ENCODE data around the gene WIZ.
"Not testable (repeated sequence)": the region's sequence is repeated elsewhere in the genome, so short reads cannot be mapped to it uniquely, and the experiment has no call there.

The WIZ gene

GRCh38 chr19:15403151-15403531, 46.6 kb downstream of the WIZ start:
- H3K4me1 ChIP-seq (ENCODE audit: insufficient read depth, low read length), result no peaks in the 10 kb centered on the region
- no peak overlapping the region for H3K9ac ChIP-seq (ENCODE audit: low read depth, low read length)
- no peaks in the 10 kb centered on the region for H3K9me3 ChIP-seq (ENCODE audit: control insufficient read depth, insufficient read depth, low read length)
- H3K36me3 ChIP-seq (ENCODE audit: insufficient read depth, low read length), result peaks cover 6% of the 10 kb centered on the region

DNA sequence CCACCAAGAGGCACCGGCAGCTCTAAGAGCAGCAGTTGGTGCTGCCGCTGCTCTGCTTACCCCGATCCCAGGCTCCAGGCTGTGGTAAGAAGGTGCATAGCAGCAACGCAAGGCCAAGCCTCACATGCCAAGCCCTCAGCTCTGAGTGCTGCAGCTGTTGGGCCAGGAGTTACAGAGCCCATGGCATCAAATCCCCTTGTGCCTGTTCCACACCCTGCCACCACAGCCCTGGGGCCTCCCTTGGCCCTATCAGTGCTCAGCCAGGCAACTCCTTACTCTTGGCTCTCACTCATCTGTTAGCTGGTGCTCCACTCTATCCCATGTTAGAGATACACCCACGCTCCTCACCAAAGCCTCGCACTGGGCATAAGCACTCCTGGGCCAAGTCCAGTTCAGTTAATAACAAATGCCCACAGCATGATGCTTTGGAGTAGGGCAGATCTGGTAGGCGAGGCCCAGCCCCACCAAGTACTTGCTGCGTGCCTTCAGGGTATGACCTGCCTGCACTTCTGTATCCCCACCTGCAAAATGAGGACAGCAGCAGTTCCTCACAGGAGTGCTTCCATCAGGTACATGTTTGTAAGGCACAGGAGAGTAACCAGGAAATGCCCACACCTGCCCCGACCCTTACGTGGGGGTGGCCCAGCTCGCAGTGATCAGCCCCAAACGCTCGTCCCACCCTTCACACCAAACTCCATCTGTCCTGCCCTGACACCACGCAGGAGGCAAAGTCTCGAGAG, 47.2 kb downstream of the WIZ start:
- Histone ChIP-seq H3K9ac (ENCODE audit: low read depth, low read length) (no peak overlapping the region), H3K9me3 (ENCODE audit: control insufficient read depth, insufficient read depth, low read length) (no peaks in the 10 kb centered on the region), H3K4me1 (ENCODE audit: insufficient read depth, low read length) (no peaks in the 10 kb centered on the region), H3K36me3 (ENCODE audit: insufficient read depth, low read length) (peaks cover 10% of the 10 kb centered on the region)

- Histone ChIP-seq H3K36me3 (ENCODE audit: insufficient read depth, low read length) (peaks cover 15% of the 10 kb centered on the region), H3K9me3 (ENCODE audit: control insufficient read depth, insufficient read depth, low read length) (no peaks in the 10 kb centered on the region), H3K9ac (ENCODE audit: low read depth, low read length) (no peak overlapping the region), H3K4me1 (ENCODE audit: insufficient read depth, low read length) (no peaks in the 10 kb centered on the region)
These were observed 48.4 kb downstream of the WIZ start for GRCh38 chr19:15401397-15401710.

DNA sequence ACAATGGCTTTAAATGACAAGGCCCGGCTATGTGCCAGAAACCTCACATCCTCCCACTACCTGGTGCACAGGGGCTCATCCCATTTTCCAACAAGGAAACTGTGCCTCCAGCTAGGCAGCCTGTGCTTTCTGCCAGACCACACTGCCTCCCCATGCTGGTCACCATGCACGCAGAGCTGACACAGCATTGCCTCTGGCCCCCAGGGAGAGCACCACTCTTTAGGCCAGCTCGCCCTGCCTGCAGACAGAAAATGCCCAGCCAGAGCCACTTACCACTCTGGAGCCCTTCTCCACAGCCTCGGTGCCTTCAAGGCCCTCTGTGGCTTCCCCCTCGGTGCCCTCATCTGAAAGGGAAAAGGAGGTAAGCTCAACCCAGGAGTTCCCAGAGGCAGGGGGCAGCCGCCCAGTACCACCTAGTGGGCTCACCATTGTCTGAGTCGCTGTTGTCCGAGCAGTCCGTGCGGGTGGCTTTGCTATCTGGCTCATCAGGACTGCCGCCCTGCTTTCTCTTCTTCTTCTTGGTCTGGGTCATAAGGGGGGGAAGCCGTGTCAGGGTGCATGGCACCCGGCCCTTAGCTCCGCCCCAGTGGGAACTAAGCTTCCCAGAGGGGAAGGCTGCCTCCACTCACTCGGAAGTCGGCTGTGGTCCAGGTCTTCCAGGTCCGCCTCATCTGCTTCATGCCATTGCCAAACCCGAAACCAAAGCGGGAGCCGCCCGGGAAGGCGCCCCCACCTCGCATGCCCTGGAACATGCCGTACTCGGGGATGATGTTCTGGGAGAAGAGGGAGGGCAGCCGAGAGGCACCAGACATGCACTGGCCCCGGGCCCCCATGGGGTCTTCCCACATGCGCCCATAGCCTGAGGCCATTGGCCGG, 49.0 kb downstream of the WIZ start:
- Histone ChIP-seq H3K9ac (ENCODE audit: low read depth, low read length) (no peak overlapping the region), H3K36me3 (ENCODE audit: insufficient read depth, low read length) (peaks cover 13% of the 10 kb centered on the region), H3K9me3 (ENCODE audit: control insufficient read depth, insufficient read depth, low read length) (no peaks in the 10 kb centered on the region), H3K4me1 (ENCODE audit: insufficient read depth, low read length) (no peaks in the 10 kb centered on the region)

- Histone ChIP-seq H3K4me1 (ENCODE audit: insufficient read depth, low read length) (no peaks in the 10 kb centered on the region), H3K9ac (ENCODE audit: low read depth, low read length) (no peak overlapping the region), H3K36me3 (ENCODE audit: insufficient read depth, low read length) (peaks cover 13% of the 10 kb centered on the region), H3K9me3 (ENCODE audit: control insufficient read depth, insufficient read depth, low read length) (no peaks in the 10 kb centered on the region)
These were observed 50.1 kb downstream of the WIZ start for GRCh38 chr19:15399635-15400034.

GRCh38 chr19:15399234-15399515, 50.6 kb downstream of the WIZ start:
- Histone ChIP-seq H3K9ac (ENCODE audit: low read depth, low read length) (no peak overlapping the region), H3K4me1 (ENCODE audit: insufficient read depth, low read length) (no peaks in the 10 kb centered on the region), H3K9me3 (ENCODE audit: control insufficient read depth, insufficient read depth, low read length) (no peaks in the 10 kb centered on the region), H3K36me3 (ENCODE audit: insufficient read depth, low read length) (peaks cover 13% of the 10 kb centered on the region)

DNA sequence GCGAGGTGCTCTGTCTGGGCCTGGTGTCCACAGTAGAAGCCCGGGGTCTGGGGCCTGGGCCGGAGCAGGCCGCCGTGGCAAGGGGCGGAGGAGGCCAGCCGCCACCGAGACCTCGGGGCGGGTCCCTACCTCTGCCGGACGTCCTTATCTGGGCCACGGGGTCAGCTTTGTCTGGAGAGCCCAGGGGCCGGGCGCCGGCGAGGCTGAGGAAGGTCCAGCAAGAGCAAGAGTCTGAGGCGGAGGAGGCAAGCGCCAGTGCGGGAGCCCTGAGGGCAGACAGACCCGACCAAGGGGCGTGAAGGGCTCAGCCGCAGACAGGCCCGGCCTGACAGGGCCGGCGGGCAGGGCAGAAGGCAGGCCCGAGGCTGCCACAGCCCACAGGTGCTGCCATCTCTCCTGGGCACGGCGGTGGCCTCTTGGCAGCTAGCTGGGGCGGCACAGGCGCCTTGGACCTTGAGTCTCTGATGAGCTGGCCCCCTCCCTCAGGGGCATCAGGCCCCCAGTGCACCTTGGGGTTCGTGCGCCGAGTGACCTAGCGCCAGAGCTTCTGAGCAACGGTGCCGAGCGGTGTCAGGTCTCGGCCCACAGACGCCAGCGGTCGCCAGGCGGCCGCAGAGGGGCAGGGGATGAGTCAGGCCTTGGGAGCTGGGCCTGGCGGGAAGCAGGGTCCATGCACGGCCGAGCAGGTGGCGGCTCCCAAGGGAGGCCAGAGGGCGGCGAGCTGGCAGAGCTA, 51.1 kb downstream of the WIZ start:
- no peak overlapping the region for H3K9ac ChIP-seq (ENCODE audit: low read depth, low read length)
- H3K36me3 ChIP-seq (ENCODE audit: insufficient read depth, low read length), result peaks cover 13% of the 10 kb centered on the region
- H3K4me1 ChIP-seq (ENCODE audit: insufficient read depth, low read length), result no peaks in the 10 kb centered on the region
- H3K9me3 ChIP-seq (ENCODE audit: control insufficient read depth, insufficient read depth, low read length), result no peaks in the 10 kb centered on the region

DNA sequence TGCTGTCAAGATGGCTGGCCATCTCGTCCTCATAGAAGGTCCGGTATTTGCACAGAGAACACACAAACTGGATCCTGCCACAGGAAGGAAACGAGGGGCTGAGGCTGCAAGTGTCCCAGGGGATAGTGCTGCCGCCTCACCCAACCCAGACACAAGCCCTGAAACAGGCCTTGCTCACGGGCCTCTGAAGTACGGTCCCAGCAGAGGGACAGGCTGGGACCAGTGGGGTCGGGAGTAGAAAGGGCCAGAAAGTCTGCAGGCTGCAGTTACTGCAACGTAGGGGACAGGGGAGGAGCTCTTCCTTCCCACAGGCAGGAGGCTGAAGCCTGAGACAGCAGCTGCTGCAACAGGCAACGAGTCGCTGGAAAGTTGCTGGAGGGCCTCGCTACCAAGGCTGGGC, 52.0 kb downstream of the WIZ start:
- Histone ChIP-seq H3K9me3 (ENCODE audit: control insufficient read depth, insufficient read depth, low read length) (no peaks in the 10 kb centered on the region), H3K36me3 (ENCODE audit: insufficient read depth, low read length) (peaks cover 13% of the 10 kb centered on the region), H3K9ac (ENCODE audit: low read depth, low read length) (no peak overlapping the region), H3K4me1 (ENCODE audit: insufficient read depth, low read length) (no peaks in the 10 kb centered on the region)

- no peak overlapping the region for H3K9ac ChIP-seq (ENCODE audit: low read depth, low read length)
- no peaks in the 10 kb centered on the region for H3K9me3 ChIP-seq (ENCODE audit: control insufficient read depth, insufficient read depth, low read length)
- H3K36me3 ChIP-seq (ENCODE audit: insufficient read depth, low read length), result peaks cover 13% of the 10 kb centered on the region
- H3K4me1 ChIP-seq (ENCODE audit: insufficient read depth, low read length), result no peaks in the 10 kb centered on the region
These were observed 52.5 kb downstream of the WIZ start for GRCh38 chr19:15397236-15397635.

DNA sequence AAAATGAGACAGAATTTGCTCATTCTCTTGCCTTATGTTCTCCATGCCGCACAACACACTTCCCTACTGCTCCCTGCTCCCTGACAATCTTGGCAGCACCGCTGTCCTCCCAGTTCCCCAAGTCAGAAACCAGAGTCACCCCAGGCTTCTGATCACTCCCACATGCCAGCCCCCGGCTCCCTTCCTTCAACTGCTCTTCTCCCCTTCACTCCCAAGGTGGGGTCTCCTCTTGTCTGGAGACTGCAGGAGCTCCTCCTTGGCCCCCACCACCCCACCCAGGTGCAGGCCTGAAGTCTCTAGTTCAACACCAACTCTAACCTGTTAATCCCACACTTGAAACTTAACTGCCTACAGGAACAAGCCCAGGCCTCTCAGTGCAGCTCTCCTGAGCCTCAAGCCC, 53.3 kb downstream of the WIZ start:
- peaks cover 13% of the 10 kb centered on the region for H3K36me3 ChIP-seq (ENCODE audit: insufficient read depth, low read length)
- no peak overlapping the region for H3K9ac ChIP-seq (ENCODE audit: low read depth, low read length)
- H3K9me3 ChIP-seq (ENCODE audit: control insufficient read depth, insufficient read depth, low read length), result no peaks in the 10 kb centered on the region
- H3K4me1 ChIP-seq (ENCODE audit: insufficient read depth, low read length), result no peaks in the 10 kb centered on the region

DNA sequence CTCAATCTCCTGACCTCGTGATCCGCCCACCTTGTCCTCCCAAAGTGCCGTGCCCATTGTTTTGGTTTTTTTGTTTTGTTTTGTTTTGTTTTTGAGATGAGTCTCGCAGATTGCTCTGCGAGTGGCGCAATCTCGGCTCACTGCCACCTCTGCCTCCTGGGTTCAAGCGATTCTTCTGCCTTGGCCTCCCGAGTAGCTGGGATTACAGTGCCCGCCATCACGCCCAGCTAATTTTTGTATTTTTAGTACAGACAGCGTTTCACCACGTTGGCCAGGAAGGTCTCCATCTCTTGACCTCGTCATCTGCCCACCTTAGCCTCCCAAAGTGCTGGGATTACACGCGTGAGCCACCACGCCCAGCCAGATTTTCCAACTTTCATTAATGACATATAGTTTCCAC, 54.5 kb downstream of the WIZ start:
- not testable (repeated sequence) for H3K9ac ChIP-seq (ENCODE audit: low read depth, low read length); H3K9me3 ChIP-seq (ENCODE audit: control insufficient read depth, insufficient read depth, low read length); H3K4me1 ChIP-seq (ENCODE audit: insufficient read depth, low read length)
- peaks cover 13% of the 10 kb centered on the region for H3K36me3 ChIP-seq (ENCODE audit: insufficient read depth, low read length)

DNA sequence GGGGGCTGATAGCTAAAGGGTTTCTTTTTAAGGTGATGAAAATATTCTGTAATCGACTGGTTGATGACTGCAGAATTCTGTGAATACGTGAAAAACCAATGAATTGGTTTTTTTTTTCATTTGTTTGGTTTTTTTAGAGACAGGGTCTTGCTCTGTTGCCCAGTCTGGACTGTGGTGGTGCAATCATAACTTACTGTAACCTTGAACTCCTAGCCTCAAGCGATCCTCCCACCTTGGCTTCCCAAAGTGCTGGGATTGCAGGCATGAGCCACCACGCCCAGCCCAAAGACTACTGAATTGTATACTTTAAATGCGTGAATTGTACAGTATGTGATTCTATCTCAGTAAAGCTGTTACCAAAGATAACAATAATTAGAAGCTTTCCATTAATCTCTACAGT, 55.3 kb downstream of the WIZ start:
- Histone ChIP-seq H3K9me3 (ENCODE audit: control insufficient read depth, insufficient read depth, low read length) (no peaks in the 10 kb centered on the region), H3K9ac (ENCODE audit: low read depth, low read length) (no peak overlapping the region), H3K4me1 (ENCODE audit: insufficient read depth, low read length) (no peaks in the 10 kb centered on the region), H3K36me3 (ENCODE audit: insufficient read depth, low read length) (peaks cover 13% of the 10 kb centered on the region)

- Histone ChIP-seq H3K9ac (ENCODE audit: low read depth, low read length) (no peak overlapping the region), H3K9me3 (ENCODE audit: control insufficient read depth, insufficient read depth, low read length) (no peaks in the 10 kb centered on the region), H3K4me1 (ENCODE audit: insufficient read depth, low read length) (no peaks in the 10 kb centered on the region), H3K36me3 (ENCODE audit: insufficient read depth, low read length) (peaks cover 13% of the 10 kb centered on the region)
These were observed 55.8 kb downstream of the WIZ start for GRCh38 chr19:15393963-15394362.

- Histone ChIP-seq H3K9ac (ENCODE audit: low read depth, low read length) (no peak overlapping the region), H3K4me1 (ENCODE audit: insufficient read depth, low read length) (no peaks in the 10 kb centered on the region), H3K9me3 (ENCODE audit: control insufficient read depth, insufficient read depth, low read length) (no peaks in the 10 kb centered on the region), H3K36me3 (ENCODE audit: insufficient read depth, low read length) (peaks cover 3% of the 10 kb centered on the region; the same call in 1 of the 2 replicates)
These were observed 58.9 kb downstream of the WIZ start for GRCh38 chr19:15390814-15391213.

DNA sequence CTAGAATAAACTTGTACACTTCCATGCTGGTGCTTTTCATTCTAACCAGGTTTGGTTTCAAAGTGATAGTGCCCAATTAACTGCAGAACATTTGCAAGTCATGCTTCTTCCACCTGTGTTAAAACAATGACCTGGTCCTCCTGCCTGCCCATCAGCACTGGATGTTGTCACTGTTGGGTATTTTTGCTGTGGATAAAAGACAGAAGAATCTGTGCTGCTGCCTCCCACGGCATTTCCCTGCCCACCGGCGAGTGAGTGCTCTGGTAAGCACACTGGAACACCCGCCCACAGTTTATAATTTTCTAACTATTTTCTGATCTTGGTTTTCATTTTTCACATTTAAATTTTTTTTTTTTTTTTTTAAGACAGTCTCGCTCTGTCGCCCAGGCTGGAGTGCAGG, 67.9 kb downstream of the WIZ start:
- H3K4me1 ChIP-seq (ENCODE audit: insufficient read depth, low read length), result peaks cover 12% of the 10 kb centered on the region
- no peak overlapping the region for H3K9ac ChIP-seq (ENCODE audit: low read depth, low read length)
- H3K9me3 ChIP-seq (ENCODE audit: control insufficient read depth, insufficient read depth, low read length), result no peaks in the 10 kb centered on the region
- peaks cover under 1% of the 10 kb centered on the region; the same call in 1 of the 2 replicates for H3K36me3 ChIP-seq (ENCODE audit: insufficient read depth, low read length)
